GM21360 (cell line): ENCODE data around the gene PBX3.

Source experiments
- ATAC-seq: cut with Tn5 transposase; IDR thresholded peaks from one replicate; pipeline ENCODE4 v1.9.1; 2021; ENCODE audit warnings: mild to moderate bottlenecking, moderate library complexity; ENCODE audit not compliant: unreplicated experiment

PBX3 gene

DNA sequence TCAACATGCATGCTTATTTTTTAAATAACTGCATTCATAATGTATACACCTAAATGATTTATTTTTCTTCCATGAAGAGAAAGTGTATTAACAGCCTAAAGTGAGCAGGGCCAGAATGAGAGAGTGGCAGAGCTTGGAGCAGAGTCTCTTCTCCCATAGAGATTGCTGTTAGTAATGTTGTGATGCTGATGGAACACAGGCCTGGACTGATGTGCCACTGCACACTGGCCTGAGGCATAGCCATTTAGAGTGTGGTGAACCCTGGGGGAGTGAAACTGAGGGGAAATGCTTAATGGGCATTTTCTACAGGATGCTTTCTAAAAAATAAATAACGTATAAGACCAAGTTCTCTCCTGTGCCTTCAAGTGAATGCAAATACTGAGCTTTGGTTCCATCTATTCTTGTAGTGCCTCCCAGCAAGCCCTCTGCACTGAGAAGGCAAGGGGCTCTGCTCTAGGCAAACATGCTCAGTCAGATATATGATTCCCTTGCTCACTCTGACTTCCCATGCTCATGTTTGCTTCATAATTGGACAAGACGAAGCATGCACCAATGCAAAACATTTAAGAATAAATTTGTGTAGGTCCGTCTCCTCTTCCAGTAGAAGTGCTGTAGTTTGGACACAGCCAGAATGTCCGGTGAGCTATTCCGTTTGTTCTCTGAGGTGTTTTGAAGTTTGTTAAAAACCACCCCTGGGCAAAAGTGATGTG lies 185.7 kb downstream of the PBX3 start:
- ATAC-seq: no peak

DNA sequence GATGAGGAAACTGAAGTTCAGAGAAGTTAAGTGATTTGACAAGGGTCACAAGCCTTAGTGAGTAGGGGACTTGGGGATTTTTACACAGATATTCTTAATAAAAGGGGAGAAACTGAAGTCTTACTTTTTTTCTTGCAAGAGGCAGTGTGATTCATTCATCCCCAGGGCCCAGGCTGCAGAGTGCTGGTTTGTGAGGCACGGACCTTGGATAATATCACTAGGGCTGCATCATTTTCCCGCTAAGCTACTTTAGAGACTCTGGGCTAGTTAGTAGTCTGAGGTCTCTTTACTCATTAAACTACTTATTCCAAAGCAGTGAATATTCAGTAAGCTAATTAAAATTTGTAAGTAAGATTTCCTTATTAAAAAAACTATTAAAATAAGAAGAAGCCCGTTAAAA lies 195.0 kb downstream of the PBX3 start:
- ATAC-seq: no peak

GRCh38 chr9:125943831-125944230 lies 196.7 kb downstream of the PBX3 start:
- ATAC-seq: no peak

GRCh38 chr9:125946397-125946796 lies 199.2 kb downstream of the PBX3 start:
- ATAC-seq: no peak

DNA sequence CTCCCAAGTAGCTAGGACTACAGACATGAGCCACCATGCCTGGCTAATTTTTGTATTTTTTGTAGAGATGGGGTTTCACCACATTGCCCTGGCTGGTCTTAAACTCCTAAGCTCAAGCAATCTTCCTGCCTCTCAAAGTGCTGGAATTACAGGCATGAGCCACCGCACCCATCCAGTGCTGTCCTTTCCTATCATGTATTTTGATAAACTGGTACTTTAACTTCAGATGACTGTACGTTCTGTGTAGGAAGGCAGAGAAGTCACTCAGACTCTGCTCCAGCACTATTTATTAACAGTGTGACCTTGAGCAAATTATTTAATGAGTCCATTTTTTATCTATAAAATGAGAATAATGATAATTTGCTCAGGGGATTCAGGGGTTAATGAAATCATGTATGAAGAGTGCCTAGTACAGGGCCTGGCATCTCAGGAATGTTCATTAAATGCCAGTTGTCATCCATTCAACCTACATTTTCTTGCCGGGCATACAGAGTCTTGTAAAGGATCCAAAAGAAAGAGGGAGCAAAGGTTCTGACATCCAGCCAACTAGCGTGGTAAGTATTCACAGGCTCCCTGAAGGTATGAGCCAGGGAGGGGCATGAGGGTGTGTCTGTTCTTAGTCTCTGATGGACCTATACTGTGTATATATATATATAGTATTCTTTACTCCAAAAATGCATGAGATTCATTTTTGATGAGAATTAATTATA lies 201.9 kb downstream of the PBX3 start:
- no peak for ATAC-seq

DNA sequence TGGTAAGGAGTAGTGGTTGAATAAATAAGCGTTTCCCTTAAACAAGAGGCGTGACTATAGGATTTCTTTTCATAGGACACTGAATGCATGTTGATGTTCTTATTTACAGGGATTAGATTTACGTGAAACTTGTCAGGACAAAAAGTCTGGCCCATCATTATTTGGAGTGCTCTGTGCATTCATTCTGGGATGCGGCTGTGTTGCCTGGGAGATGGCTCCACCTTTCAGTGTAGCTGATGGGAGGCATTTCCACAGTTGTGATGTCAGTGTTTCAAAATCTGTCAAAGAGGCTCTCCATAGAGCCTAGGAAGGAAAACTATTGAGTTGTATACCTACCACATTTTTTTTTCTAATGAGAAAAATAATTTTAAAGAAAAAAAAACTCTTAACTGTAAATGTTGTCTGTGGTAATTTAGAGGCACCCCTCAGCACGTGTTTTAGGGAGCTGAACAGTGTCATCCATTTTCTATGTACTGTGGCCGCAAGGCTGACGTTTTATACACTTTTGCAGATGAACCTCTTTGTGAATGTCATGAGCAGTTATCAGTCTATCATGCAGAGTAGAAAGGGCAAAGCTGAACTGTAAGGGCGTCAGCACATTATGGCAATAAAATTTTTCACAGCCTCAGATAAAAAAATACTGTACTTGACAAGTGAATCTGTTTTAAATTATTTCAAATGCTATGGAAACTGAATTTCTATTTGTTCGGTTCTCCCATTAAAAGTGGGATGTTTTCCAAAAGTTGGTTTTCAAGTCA lies 202.7 kb downstream of the PBX3 start:
- no peak for ATAC-seq

GRCh38 chr9:125950880-125951471 lies 203.8 kb downstream of the PBX3 start:
- no peak for ATAC-seq

DNA sequence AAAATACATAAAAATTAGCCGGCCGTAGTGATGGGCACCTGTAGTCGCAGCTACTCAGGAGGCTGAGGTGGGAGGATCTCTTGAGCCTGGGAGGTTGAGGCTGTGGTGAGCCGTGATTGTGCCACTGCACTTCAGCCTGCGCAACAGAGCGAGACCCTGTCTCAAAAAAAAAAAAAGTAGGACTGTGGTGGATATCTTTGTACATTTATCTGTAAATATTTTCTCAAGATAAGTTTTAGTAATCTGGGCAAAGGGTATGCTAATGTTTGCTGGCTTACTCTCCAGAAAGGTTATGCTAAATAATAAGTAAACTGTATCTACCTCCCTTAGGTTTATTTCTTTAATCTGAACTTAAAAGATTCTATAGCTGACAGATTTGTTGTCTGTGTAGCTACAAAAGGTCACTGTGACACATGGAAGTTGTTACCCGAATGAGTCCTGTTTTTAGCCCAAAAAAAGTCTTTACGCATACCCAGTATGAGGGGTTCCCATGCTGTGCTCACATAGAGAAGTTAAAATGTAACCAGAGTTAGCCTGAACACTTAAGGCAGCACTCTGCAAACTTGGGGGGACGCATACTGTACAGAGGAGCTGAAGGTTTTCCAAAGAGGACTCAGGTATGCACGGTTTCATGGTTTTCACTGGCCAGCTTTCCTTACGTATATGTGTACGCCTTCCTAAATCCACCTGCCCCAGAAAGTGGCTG lies 206.3 kb downstream of the PBX3 start:
- ATAC-seq: no peak

DNA sequence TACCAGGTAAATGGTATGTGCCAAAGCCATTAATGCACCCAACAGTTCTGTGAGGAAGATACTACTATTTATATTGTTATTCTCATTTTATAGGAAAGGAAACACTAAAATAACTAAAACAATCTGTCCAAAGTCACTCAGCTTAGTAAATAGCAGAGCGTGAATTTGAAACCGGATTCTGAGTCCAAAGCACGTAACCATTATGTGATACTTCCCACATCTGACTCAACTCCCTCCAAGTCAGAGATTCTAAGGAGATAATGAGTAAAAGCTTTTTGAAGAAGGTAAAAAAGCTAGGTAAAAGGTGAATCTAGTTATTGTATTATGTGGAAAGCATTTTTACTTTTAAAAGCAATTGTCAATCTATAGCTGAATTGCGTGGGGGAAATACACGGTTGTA lies 208.9 kb downstream of the PBX3 start:
- ATAC-seq: no peak

- ATAC-seq: no peak
Observed at GRCh38 chr9:125959315-125959714, 212.1 kb downstream of the PBX3 start.

DNA sequence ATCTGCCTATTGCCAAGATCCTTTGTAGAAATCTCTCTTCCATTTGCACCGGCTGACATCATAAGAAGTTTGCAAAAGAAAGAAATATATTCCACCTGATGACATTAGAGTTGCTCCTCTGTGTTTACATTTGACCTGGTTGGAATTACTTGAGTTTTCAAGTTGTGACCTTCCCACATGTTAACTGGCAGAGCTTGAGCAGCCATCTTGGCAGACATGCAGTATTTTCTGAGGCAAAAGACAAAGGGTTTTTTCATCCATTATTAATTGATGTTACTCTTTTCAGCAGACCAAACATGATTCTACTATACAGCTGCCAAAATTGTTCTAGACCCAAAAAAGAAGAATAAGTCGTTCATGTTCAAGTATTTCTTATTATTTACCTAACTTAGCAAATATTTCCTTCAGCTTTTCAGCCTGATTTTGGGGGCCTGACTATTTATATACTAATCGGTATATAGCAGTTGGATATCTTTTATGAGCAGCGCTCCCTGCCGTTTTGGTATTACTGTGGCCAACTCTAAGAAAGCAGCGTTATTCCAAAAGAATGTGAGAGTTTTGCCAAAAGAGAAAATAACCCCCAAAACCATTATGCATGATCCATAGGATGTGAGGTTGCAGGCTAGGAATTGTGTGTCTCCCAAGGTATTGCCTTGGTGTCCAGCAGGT lies 212.9 kb downstream of the PBX3 start:
- no peak for ATAC-seq

- ATAC-seq: no peak
Observed at GRCh38 chr9:125960626-125961025, 213.5 kb downstream of the PBX3 start.

DNA sequence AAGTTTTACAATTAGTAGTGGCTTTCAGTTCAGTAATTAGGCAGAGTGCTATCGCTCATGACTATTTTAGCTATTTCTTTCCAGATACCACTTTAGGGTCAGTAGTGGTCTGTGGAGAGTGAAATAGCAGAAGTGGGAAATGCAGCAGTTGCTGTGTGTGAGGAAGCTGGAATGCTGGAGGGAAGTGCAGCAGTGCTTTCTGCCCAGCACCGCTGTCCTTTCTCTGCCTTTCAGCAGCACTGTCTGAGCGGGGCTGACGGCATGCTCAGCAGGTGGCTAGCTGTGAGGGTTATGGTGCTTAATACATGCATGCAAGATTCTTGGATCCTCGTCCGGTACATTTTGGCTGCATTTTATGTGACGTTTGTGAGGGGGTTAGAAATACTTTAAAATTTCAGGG lies 213.9 kb downstream of the PBX3 start:
- no peak for ATAC-seq

- ATAC-seq: no peak
Observed at GRCh38 chr9:125963932-125964331, 216.8 kb downstream of the PBX3 start.

GRCh38 chr9:125964702-125965225 lies 217.6 kb downstream of the PBX3 start:
- no peak for ATAC-seq

- ATAC-seq: no peak
Observed at GRCh38 chr9:125965477-125965876, 218.3 kb downstream of the PBX3 start.

DNA sequence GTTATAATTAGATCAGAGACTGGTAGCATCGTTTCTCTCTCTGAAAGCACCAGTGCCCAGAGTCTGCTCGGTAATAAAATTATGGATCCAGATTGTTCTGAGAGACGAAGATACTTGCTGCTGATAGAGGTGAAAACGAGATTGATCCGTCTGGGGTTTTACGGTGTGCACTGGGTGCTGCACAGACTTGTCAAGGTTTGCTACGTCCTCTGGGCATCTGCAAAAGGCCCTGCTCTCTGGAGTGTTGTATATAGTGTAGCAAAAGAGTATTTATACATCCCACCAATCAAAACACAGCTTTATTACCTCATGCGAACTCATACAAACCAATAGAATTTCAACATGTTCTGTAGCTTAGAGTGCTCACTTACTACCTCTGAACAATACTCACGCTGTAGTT lies 219.3 kb downstream of the PBX3 start:
- ATAC-seq: no peak

DNA sequence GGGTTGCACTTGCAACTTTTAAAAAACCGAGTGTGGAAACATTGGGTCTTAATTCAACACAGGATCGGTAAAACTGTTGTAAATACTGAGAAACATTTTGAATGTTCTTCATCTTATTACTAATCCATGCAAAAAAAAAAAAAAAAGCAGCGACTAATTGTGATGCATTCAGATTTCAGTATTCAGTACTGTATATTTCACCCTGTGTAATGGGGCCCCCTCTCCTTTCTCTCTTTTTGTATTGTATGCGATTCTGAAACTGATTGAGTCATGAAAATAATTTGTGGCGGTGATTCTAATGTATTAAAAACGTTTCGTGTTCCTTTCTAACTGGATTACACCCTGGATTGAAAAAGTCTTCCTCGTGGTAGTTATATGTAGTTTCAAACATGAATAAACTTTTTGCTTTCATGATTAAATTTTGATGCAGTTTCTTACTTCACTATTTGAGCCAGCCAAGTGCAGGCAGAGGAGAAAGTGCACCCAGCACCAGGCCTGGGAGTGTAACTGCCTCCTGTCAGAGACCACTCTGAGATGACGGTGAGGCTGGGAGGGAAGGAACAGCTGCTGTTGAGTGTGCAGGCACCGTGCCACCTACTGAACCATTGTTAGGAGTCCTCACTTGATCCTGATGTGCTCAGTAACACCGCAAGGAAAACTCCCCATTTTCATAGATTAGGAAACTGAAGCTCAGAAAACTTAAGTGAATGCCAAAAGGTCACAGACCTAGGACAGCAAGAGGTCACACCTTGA lies 220.0 kb downstream of the PBX3 start:
- ATAC-seq: no peak

DNA sequence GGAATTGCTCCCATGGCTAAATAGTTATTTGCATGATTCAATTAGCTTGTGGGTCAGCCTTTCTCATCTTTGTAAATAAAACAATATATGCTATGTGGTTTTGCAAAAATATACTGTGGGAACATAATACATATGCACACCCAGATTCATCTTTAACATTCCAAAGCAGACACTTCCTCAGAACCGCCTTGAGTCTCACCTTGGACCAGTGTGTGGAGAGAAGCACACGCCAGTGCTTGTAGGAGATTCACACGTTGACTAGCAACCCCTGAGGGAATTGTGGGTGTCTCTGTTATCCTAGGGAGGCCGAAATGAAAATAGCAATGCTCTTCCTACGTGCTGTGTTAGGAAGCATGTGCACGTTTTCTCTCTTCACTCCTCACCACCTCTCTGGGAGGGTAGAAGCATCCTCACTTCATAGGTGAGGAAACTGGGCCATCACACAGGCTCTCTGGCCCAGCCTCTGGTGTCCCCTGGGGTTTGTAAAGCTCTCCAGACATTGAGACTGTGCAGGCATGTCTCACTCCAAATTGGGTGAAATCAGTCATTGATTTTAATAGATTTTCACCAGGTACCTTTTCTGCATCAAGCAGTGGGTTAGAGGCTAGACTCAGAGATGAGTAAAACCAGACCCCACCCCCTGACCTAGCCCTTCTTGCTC lies 221.7 kb downstream of the PBX3 start:
- ATAC-seq: no peak
